Gastroesophageal sphincter (tissue), 3 donors: ENCODE measurements around the gene FN3K.

ENCODE experiments used
- CTCF ChIP-seq, 4 experiments: fragments of 200-600 bp in 2 of 4; fragments of 450-650 bp in 2 of 4; sonication (generic) in 1 of 4; IDR thresholded peaks; one replicate each; pipeline ENCODE4 v1.5.1; 2017 to 2019; ENCODE audit warnings: antibody characterized with exemption in 4 of 4, mild to moderate bottlenecking in 2 of 4, moderate library complexity in 2 of 4
- EP300 ChIP-seq: sonication (generic); formaldehyde crosslinking; IDR thresholded peaks from one replicate; pipeline ENCODE4 v1.6.1; 2017; ENCODE audit warnings: antibody characterized with exemption, mild to moderate bottlenecking
- POLR2A ChIP-seq, 2 donors: fragments of 450-650 bp; IDR thresholded peaks; one replicate each; pipeline ENCODE4 v1.6.1; 2017; ENCODE audit warnings: antibody characterized with exemption in 2 of 2, mild to moderate bottlenecking in 2 of 2, moderate library complexity in 1 of 2

DNA sequence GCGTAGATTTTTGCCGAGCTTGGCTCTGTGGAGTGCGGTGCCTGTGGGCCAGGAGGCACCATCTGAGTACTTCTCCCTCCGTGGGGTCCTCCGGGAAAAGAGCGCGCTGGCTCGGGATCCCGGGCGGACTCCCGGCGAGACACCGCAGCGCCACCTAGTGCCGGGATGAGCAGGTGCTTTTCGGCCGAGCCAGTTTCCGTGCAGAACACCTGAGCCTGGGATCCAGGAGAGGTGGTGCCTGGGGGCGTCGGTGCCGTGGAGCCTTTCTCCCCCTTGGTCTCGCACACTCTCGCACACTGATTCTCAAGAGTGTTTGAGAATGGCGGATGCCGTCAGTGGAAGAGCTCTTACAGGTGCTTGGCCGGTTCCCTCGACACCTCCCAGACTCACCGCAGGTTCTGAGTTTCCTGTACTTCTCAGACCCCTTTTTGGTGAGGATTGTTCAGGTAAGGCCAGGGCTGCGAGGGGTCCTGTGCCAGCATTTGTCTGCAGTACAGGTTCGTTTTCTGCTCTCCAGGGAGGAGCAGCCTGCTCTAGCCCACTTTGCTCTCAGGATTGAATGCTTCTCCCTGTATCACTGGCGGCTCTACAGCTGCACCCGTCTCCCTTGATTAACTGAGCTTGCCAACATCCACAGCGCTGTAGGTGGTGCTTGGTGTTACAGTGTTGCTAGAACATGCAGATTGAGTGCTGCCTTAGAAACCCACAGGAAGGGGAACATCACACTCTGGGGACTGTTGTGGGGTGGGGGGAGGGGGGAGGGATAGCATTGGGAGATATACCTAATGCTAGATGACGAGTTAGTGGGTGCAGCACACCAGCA lies 39.8 kb downstream of the FN3K start:
- peak; percentile 65 to 90 (median 80) for TF ChIP-seq CTCF (IDR thresholded peaks at IDR 0.05)
- no peak for TF ChIP-seq EP300
- no peak for TF ChIP-seq POLR2A (IDR thresholded peaks at IDR 0.05)
